OCI-LY7 (cell line): ENCODE measurements around the gene TTC19.

Experiments used
- EZH2phosphoT487 ChIP-seq: fragments of 200-600 bp; sonication (generic); IDR thresholded peaks from 2 replicates; pipeline ENCODE4 v1.6.1; 2018; ENCODE audit warnings: low read depth, borderline replicate concordance, mild to moderate bottlenecking, mixed run types, antibody characterized with exemption, low read length, moderate library complexity, mixed read lengths
- TF ChIP-seq, protein P1 (sequence below): fragments of 200-600 bp; sonication (generic); conservative IDR thresholded peaks from 2 replicates; pipeline ENCODE4 v1.5.1; 2014; ENCODE audit warnings: mild to moderate bottlenecking, antibody characterized with exemption, low read length, moderate library complexity, mixed read lengths

GRCh38 chr17:15996322-15996721 is 3.3 kb upstream of the TTC19 start:
- TF ChIP-seq, protein P1, sequence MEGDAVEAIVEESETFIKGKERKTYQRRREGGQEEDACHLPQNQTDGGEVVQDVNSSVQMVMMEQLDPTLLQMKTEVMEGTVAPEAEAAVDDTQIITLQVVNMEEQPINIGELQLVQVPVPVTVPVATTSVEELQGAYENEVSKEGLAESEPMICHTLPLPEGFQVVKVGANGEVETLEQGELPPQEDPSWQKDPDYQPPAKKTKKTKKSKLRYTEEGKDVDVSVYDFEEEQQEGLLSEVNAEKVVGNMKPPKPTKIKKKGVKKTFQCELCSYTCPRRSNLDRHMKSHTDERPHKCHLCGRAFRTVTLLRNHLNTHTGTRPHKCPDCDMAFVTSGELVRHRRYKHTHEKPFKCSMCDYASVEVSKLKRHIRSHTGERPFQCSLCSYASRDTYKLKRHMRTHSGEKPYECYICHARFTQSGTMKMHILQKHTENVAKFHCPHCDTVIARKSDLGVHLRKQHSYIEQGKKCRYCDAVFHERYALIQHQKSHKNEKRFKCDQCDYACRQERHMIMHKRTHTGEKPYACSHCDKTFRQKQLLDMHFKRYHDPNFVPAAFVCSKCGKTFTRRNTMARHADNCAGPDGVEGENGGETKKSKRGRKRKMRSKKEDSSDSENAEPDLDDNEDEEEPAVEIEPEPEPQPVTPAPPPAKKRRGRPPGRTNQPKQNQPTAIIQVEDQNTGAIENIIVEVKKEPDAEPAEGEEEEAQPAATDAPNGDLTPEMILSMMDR: no peak
- TF ChIP-seq EZH2phosphoT487: no peak
